VCaP (cell line): ENCODE measurements around the gene GRIN2A.

ENCODE experiments used
- H3K27ac ChIP-seq: fragments of 450-650 bp; 2 replicates; pipeline ENCODE4 v1.5.1; 2017
- TF ChIP-seq, protein P1 (sequence below): fragments of 450-650 bp; conservative IDR thresholded peaks from 2 replicates; pipeline ENCODE4 v1.5.1; 2017; ENCODE audit warnings: mild to moderate bottlenecking, moderate library complexity

The GRIN2A gene

DNA sequence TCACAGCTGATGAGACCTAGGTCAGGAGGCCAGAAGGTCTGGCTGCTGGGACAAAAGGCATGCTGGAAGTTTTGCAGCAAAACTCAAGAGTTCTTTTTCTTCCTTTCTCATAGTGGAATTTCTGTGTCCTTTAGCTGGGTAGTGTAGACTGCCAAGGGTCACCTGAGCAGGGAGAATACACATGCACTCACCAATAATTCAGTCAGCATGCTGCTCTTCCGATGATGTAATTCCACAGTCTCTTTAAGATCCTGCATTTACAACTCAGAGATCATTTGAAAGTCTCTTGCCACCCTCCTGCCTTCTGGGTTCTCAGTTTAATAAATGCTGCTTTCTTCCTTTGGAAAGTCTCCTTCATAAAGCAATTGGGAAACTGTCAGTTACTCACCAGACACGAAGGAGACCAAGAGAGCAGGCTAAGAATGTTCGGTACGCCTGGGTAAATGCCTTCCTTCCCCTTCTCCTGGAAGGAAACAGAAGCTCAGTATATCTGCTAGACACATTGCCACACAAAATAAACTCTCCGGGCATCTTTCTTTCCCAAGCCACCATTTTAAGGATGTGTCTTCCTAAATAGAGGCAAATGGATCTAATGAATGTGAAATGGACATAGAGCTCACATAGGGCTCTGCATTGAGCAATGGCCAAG is 473.1 kb downstream of the GRIN2A start:
- TF ChIP-seq, protein P1, sequence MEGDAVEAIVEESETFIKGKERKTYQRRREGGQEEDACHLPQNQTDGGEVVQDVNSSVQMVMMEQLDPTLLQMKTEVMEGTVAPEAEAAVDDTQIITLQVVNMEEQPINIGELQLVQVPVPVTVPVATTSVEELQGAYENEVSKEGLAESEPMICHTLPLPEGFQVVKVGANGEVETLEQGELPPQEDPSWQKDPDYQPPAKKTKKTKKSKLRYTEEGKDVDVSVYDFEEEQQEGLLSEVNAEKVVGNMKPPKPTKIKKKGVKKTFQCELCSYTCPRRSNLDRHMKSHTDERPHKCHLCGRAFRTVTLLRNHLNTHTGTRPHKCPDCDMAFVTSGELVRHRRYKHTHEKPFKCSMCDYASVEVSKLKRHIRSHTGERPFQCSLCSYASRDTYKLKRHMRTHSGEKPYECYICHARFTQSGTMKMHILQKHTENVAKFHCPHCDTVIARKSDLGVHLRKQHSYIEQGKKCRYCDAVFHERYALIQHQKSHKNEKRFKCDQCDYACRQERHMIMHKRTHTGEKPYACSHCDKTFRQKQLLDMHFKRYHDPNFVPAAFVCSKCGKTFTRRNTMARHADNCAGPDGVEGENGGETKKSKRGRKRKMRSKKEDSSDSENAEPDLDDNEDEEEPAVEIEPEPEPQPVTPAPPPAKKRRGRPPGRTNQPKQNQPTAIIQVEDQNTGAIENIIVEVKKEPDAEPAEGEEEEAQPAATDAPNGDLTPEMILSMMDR = no peak
- H3K27ac ChIP-seq = no peak overlapping the region

DNA sequence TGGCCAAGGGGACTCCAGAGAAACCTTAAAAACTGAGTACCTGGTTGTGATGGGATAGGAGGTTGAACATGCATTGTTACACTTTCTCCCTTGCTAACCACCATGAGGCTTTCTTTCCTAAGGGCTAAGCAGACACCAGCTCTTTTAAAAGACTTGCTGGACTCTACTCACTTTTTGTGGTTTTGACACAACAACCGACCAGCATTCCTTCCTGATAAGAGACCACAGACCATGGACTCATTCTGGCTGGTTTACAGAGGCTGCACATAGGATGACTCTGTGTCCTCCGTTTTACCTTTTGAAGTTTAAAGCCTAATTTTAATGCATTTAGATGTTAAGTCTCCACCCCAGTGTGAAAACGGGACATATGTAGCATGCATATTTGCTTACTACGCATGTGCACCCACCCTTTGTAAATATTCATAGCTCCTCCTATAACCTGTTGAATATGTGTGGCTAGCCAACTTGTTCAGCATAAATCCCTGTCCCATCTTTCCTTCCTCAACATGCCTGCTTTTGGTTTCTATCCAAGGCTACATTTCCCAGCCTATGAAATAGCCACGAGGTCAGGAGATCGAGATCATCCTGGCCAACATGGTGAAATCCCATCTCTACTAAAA is 475.9 kb downstream of the GRIN2A start:
- H3K27ac ChIP-seq = no peak overlapping the region
- TF ChIP-seq, protein P1 = no peak

DNA sequence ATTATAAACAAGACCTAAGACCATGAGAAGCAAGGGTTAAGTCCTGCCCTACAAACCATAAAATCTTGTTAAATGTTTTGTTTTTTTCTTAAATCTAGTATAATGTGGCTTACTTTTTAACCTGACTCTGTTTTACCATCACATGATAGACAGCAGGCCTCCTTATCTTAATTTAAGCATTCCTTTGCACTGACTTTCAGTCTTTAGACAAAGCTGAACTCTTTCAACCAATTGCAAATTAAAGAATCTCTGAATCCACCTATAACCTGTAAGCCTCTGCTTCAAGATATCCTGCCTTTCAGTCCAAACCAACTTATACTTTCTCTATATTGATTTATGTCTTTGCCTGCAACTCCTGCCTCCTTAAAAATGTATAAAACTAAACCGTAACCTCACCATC is 478.5 kb downstream of the GRIN2A start:
- no peak overlapping the region for H3K27ac ChIP-seq
- TF ChIP-seq, protein P1 = no peak
